GM15510 (cell line): ENCODE results near the gene SLC20A1.

Source experiments
- POLR2A ChIP-seq: IDR thresholded peaks from 3 replicates; pipeline ENCODE4 v1.6.1; 2011; ENCODE audit warnings: borderline replicate concordance; ENCODE audit not compliant: insufficient read length; ENCODE audit errors: extremely low read depth

The SLC20A1 gene

GRCh38 chr2:112705575-112705974 lies 59.8 kb downstream of the SLC20A1 start:
- no peak for TF ChIP-seq POLR2A

GRCh38 chr2:112706170-112706664 lies 60.5 kb downstream of the SLC20A1 start:
- TF ChIP-seq POLR2A = no peak

- no peak for TF ChIP-seq POLR2A
Measured at GRCh38 chr2:112708968-112709367, 63.2 kb downstream of the SLC20A1 start.

GRCh38 chr2:112709703-112710102 lies 64.0 kb downstream of the SLC20A1 start:
- no peak for TF ChIP-seq POLR2A

- no peak for TF ChIP-seq POLR2A
Measured at GRCh38 chr2:112710956-112711750, 65.4 kb downstream of the SLC20A1 start.

- no peak for TF ChIP-seq POLR2A
Measured at GRCh38 chr2:112712465-112712864, 66.7 kb downstream of the SLC20A1 start.

- TF ChIP-seq POLR2A = no peak
Measured at GRCh38 chr2:112712903-112713584, 67.3 kb downstream of the SLC20A1 start.
